Muscle layer of duodenum (tissue), 2 donors: ENCODE results near the gene CDK11B.
"Not testable (repeated sequence)": the region's sequence is repeated elsewhere in the genome, so short reads cannot be mapped to it uniquely, and the experiment has no call there.

Source experiments
- H3K27ac ChIP-seq: one replicate; pipeline ENCODE4 v1.7.0; 2013; ENCODE audit warnings: mild to moderate bottlenecking, low read length
- H3K27me3 ChIP-seq: one replicate; pipeline ENCODE4 v1.7.0; 2013; ENCODE audit warnings: low read depth, mild to moderate bottlenecking, control low read depth, low read length
- H3K36me3 ChIP-seq, 2 donors: one replicate each; pipeline ENCODE4 v1.7.0; 2013; ENCODE audit warnings: low read length in 2 of 2, control low read depth in 1 of 2, mild to moderate bottlenecking in 1 of 2; ENCODE audit not compliant: insufficient read depth in 2 of 2, control insufficient read depth in 1 of 2
- H3K4me1 ChIP-seq, 2 donors: one replicate each; pipeline ENCODE4 v1.7.0; 2013; ENCODE audit warnings: low read length in 2 of 2, mild to moderate bottlenecking in 2 of 2, control low read depth in 1 of 2, moderate library complexity in 1 of 2; ENCODE audit not compliant: insufficient read depth in 2 of 2, control insufficient read depth in 1 of 2
- H3K4me3 ChIP-seq, 2 donors: one replicate each; pipeline ENCODE4 v1.7.0; 2013; ENCODE audit warnings: low read length in 2 of 2, low read depth in 1 of 2, mild to moderate bottlenecking in 1 of 2
- H3K9me3 ChIP-seq, 2 donors: one replicate each; pipeline ENCODE4 v1.7.0; 2013; ENCODE audit warnings: low read length in 2 of 2, control low read depth in 1 of 2, mild to moderate bottlenecking in 1 of 2; ENCODE audit not compliant: control insufficient read depth in 1 of 2
- donor health status: healthy.

The CDK11B gene

DNA sequence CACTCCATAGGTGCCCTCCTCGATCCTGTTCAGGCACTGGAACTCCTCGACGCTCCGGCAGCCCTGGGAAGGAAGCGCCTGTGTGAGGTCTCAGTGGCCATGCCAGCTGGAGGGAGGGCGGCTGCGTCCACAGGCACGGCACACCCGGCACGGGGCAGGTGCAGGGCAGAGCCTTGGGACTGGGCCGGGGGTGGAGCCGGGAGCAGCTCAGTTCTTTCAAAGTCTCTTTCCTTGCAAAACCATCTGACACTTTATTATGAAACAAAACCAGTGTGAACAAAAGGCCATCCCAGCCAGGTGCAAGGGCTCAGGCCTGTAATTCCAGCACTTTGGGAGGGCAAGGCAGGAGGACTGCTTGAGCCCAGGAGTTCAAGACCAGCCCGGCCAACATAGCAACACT, 20.3 kb downstream of the CDK11B start:
- not testable (repeated sequence) for H3K4me3 ChIP-seq, H3K4me1 ChIP-seq, H3K27me3 ChIP-seq, H3K9me3 ChIP-seq, H3K27ac ChIP-seq
- H3K36me3 ChIP-seq = peaks cover 0 to 19% of the 10 kb centered on the region in 2 donors

DNA sequence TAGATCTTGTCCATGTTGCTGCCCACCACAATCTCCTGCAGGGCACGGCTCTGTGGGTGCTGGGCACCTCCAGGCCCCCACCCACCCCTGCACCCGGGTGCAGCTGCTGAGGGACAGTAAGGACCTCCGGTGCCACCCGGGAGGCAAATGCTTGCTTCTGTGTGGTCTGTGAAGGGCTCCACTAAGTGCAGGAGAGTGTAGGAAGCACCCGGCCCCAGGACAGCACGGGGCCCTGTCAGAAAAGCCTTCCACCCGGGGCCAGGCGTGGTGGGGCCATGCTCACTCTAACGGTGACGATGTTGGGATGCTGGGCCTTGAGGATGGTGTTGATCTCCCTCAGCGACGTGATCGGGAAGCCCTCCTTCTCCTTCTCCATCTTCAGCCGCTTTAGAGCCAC, 21.3 kb downstream of the CDK11B start:
- H3K9me3 ChIP-seq, H3K4me3 ChIP-seq, H3K4me1 ChIP-seq, H3K27ac ChIP-seq, H3K27me3 ChIP-seq: not testable (repeated sequence)
- H3K36me3 ChIP-seq = peaks cover 0 to 19% of the 10 kb centered on the region in 2 donors

DNA sequence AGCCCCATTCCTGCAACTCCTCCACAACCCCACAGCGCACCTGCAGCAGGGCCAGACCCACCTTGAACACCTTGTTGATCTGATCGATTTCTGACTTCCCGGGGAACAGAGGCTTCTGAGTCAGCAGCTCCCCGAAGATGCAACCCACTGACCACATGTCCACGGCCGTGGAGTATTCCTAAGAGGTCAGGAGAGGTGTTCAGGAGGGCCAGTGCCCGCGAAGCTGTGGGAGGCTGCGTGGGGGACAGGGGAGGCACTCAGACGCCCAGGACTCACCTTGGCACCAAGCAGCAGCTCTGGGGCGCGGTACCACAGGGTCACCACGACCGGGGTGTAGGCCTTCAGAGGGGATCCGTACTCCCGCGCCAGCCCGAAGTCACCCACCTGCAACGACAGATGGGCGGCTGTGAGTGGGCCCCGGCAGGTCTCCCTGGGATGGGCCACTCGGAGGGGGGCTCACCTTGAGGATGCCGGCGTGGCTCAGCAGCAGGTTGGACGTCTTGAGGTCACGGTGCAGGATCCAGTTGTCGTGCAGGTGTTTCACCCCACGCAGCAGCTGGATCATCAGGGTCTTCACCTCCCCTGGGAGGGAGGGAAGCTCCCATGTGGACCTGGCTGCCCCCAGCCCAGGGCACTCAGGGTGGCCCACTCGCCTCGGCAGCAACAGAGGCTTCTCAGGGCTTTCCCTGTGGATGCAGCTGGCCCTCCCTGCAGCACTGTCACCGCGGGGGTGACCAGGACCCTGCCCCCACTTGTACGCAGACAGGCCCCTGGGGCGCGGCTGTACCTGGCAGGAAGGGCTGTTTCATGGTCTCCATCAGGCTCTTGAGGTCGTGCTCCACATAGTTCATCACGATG, 22.0 kb downstream of the CDK11B start:
- not testable (repeated sequence) for H3K27ac ChIP-seq, H3K9me3 ChIP-seq, H3K27me3 ChIP-seq, H3K4me1 ChIP-seq, H3K4me3 ChIP-seq
- H3K36me3 ChIP-seq = peaks cover 0 to 19% of the 10 kb centered on the region in 2 donors

DNA sequence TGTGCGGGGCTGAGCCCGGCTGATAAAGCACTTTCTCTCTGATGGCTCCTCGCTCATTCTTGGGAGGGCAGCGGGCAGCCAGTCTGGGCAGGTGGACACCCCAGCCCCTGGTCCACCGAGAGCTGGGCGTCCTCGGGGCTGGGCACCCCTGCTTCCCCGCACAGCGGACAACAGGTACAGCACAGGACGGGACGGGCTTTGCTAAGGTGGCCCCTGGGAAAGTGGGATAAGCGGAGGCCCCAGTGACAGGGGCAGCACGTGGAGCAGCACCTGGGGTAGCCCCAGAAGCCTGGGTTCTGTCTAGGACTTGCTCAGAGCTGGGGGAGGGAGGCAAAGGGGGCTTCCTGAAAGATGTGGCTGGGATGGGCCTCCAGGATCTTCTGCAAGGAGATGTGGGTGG, 24.2 kb downstream of the CDK11B start:
- H3K27ac ChIP-seq, H3K9me3 ChIP-seq, H3K27me3 ChIP-seq, H3K4me3 ChIP-seq: not testable (repeated sequence)
- peaks cover 0 to 17% of the 10 kb centered on the region in 2 donors for H3K36me3 ChIP-seq
- H3K4me1 ChIP-seq = peaks cover 0 to 15% of the 10 kb centered on the region in 2 donors

DNA sequence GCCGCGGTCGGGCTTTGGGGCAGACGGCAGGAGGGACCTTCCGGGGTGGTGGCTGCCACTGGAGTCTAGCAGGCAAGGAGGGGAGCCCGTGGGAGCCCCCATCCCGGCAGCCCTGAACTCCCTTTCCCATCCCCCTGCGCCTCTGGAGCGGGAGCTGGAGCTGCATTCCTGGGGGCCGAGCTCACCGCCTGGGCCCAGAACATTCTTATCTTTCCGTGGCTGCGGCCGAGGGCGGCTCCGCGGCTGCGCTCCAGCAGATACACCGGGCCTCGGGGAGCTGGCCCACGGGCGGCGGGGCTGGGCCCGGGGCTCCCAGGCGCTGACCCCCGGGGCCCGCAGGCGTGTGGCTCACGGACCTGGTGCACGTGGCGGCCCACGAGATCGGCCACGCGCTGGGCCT, 25.4 kb downstream of the CDK11B start:
- not testable (repeated sequence) for H3K9me3 ChIP-seq, H3K27ac ChIP-seq, H3K4me3 ChIP-seq, H3K27me3 ChIP-seq
- Histone ChIP-seq H3K36me3 (peaks cover 0 to 20% of the 10 kb centered on the region in 2 donors), H3K4me1 (peaks cover 0 to 15% of the 10 kb centered on the region in 2 donors)

DNA sequence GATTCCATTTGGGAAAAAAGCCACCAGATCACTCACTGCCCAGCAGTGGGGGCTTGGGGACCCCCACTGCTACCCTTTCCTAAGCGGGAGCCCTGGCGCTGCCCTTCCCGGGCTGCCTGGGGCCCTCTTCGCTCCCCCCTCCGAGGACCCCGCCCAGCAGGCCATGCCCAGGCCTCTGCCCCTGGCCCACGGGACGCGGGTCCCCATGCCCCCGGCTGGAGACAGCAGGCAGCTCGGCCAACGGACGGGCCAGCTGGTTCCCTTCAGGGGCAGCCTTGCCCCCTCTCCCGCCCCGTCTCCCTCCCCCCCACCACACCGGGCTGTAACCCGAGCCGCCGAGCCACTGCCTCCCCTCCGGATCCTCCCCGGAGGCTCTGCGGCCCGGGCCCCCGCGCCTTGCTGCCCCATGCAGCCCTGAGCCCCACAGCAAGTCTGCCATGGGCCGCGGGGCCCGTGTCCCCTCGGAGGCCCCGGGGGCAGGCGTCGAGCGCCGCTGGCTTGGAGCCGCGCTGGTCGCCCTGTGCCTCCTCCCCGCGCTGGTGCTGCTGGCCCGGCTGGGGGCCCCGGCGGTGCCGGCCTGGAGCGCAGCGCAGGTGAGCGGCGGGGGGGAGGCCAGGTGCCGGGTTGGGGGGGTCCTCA, 26.9 kb downstream of the CDK11B start, which contains the start of gene MMP23B:
Gene MMP23B, plus strand, starts transcription at position 392 of the 639 bp plus-strand sequence. Its CDS starts 46 bp downstream, at position 438.
- H3K4me3 ChIP-seq = peak within 1 kb of the TSS in 1 of 2 donors; percentile 28
- H3K9me3 ChIP-seq = no peaks in the 10 kb centered on the region
- peaks cover 0 to 23% of the 10 kb centered on the region in 2 donors for H3K36me3 ChIP-seq
- no peak within 1 kb of the TSS for H3K27ac ChIP-seq
- H3K27me3 ChIP-seq = no peaks in the 10 kb centered on the region
- H3K4me1 ChIP-seq = peaks cover 0 to 15% of the 10 kb centered on the region in 2 donors

DNA sequence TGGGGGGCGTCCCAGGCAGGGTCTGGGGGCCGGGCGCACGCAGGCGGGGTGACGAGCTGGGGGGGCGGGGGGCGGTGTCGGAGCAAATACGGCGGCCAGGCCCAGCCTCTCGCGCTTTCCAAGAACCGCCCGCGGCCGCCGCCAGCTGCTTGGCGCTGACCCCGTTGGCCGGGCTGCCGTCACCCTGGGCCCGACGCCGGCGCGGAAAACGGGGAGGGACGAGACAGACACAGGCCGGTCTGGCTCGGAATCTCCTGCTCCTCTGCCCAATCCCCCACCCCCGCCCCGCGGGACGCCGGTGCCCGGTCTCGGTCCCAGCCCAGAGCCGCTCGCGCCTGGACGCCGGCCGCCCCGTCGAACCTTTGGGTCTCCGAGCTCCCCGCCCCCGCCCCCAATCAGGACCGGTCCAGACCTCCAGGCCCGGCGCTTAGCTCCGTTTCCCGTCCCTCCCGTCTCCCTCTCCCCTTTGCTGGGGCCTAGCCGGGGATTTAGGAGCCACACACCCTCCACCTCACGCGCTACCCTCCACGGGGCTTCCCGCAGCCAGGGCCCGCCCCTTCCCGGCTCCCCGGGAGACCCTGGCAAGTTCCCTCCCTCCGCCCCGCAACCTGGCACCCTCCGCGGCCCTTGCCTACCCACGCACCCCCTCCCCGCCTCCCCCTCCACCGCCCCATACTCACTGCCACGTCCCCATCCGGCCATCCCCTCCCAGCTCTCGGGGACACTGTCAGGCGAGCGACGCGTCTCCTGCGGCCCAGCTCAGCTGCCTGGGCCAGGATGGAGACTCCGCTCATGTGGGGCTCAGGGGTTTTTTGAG, 27.6 kb downstream of the CDK11B start:
- no peak overlapping the region for H3K27ac ChIP-seq
- no peaks in the 10 kb centered on the region for H3K27me3 ChIP-seq
- no peaks in the 10 kb centered on the region for H3K9me3 ChIP-seq
- peak overlapping the region in 1 of 2 donors; percentile 28 for H3K4me3 ChIP-seq
- H3K36me3 ChIP-seq = peaks cover 0 to 18% of the 10 kb centered on the region in 2 donors
- peaks cover 0 to 15% of the 10 kb centered on the region in 2 donors for H3K4me1 ChIP-seq

DNA sequence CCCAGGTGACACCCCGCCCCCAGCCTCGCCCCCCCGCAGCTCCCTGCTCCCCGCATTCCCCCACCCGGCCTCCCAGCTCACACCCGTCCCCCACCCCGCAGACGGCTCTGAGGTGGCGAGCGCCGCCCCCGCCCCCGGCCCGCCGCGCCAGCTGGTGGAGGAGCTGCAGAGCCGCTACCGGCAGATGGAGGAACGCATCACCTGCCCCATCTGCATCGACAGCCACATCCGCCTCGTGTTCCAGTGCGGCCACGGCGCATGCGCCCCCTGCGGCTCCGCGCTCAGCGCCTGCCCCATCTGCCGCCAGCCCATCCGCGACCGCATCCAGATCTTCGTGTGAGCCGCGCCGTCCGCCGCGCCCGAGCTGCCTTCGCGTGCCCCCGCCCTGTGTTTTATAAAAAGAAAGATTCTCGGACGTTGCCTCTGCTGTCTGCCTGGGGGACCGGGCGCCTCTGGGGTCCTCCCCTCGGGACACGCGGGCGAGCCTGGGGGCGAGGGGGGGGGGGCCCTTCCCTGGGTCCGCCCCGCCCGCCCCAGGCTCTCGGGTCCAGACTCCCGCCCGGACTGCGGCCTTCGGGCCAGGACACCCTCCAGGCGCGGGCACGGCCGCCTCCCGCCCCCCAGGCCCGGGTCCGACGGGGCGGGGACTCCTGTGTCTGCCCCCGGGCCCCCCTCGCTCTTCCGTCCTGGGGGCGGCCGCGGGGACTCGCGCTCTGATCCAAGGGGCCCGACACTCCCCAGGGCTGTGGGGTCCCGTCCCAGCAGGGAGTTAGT, 28.4 kb downstream of the CDK11B start:
- H3K4me3 ChIP-seq = peak overlapping the region in 1 of 2 donors; percentile 26
- peaks cover 0 to 15% of the 10 kb centered on the region in 2 donors for H3K4me1 ChIP-seq
- no peaks in the 10 kb centered on the region for H3K27me3 ChIP-seq
- H3K9me3 ChIP-seq = no peaks in the 10 kb centered on the region
- peaks cover 0 to 18% of the 10 kb centered on the region in 2 donors for H3K36me3 ChIP-seq
- H3K27ac ChIP-seq = no peak overlapping the region

DNA sequence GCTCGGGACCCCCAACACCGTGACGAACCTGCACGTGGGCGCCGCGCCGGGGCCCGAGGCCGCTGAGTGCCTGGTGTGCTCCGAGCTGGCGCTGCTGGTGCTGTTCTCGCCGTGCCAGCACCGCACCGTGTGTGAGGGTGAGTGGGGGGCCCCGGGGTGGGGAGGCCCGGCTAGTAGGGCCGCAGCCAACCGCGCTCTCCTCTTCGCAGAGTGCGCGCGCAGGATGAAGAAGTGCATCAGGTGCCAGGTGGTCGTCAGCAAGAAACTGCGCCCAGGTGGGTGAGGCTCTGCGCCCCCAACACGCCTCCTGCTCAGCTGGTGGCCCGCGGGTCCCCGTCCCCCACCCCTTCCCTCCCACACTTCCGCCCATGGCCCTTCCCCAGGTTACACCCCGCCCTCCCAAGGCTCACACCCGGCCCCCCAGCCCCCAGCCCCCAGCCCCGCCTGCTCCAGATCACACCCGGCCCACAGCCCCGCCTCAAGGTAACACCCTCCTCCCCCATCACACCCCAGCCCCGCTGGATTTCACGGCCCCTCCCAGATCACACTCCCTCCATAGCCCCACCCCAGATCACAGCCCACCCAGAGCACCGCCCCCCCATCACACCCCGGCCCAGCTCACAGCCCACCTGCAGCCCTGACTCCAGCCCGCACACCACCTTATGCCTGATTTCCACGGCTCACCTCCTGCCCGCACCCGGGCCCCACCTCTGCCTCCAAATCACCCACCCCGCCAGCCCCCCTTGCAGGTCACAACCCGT, 29.2 kb downstream of the CDK11B start:
- H3K27me3 ChIP-seq = no peaks in the 10 kb centered on the region
- peaks cover 0 to 15% of the 10 kb centered on the region in 2 donors for H3K4me1 ChIP-seq
- H3K36me3 ChIP-seq = peaks cover 0 to 18% of the 10 kb centered on the region in 2 donors
- H3K27ac ChIP-seq = no peak overlapping the region
- no peaks in the 10 kb centered on the region for H3K9me3 ChIP-seq
- H3K4me3 ChIP-seq = no peak overlapping the region

DNA sequence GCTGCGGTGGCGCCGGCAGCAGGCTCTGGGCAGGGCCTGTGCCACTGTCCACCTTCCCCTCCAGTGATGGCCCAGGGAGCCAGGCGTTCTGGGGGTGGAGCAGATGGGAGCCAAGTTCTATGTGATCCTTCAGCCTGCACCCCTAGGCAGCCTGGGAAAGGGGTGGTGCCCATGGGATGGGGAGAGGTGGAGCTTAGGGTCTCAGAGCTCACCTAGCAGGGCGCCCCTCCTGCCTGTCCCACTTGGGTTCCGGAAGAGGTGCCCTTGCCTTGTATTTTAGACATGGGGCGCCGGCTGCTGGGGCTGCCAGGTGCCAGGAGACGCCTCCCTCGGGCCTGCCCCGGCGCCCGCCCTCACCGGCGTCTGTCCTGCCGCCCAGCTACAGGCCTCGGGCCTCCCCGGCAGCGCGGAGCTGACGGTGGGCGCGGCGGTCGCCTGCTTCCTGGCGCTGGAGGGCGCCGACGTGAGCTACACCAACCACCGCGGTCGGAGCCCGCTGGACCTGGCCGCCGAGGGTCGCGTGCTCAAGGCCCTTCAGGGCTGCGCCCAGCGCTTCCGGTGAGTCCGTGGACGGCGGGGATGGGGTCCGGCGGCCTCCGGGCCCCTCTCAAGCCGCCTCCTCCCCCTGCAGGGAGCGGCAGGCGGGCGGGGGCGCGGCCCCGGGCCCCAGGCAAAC, 29.9 kb downstream of the CDK11B start:
- no peak overlapping the region for H3K4me3 ChIP-seq
- no peaks in the 10 kb centered on the region for H3K27me3 ChIP-seq
- H3K27ac ChIP-seq = no peak overlapping the region
- no peaks in the 10 kb centered on the region for H3K9me3 ChIP-seq
- peaks cover 0 to 24% of the 10 kb centered on the region in 2 donors for H3K36me3 ChIP-seq
- peaks cover 0 to 15% of the 10 kb centered on the region in 2 donors for H3K4me1 ChIP-seq
